Panc1 (cell line): ENCODE data around the gene MLLT10. TPM values are rescaled to one million over a fixed set of nuclear protein-coding genes. Genes with fewer than 3 reads are reported as not detected.

Experiments
- ATAC-seq: fragments of 200-7000 bp; cut with Tn5 transposase; 2 replicates; pipeline ENCODE4 v1.9.1; 2020; ENCODE audit warnings: mild to moderate bottlenecking, moderate library complexity
- BruUV-seq: library from RNA; stranded (reverse); fragments of 400-500 nt; replicated peaks from 2 replicates; lab custom pipeline; 2021; lab: Mats Ljungman, UMichigan
- CTCF ChIA-PET: fragments of 300-600 bp; sonication (Branson Sonifier 250); formaldehyde crosslinking; loops from one replicate; lab custom pipeline; 2022; ENCODE audit warnings: antibody characterized with exemption; lab: Charles Lee
- POLR2A ChIA-PET: fragments of 300-600 bp; sonication (Branson Sonifier 250); formaldehyde crosslinking; loops from one replicate; lab custom pipeline; 2022; ENCODE audit warnings: antibody characterized with exemption; lab: Charles Lee
- DNase-seq: peaks from one replicate; pipeline ENCODE4 v3.0.0-alpha.2; 2010; ENCODE audit warnings: low read depth, low spot score
- H3K27ac ChIP-seq: 2 replicates; pipeline ENCODE4 v1.5.1; 2011; ENCODE audit warnings: mild to moderate bottlenecking, low read length, inconsistent platforms
- H3K27me3 ChIP-seq: fragments of 200-500 bp; sonication (Bioruptor generic); 2 replicates; pipeline ENCODE4 v1.6.0; 2014; ENCODE audit warnings: low read length, inconsistent platforms; ENCODE audit not compliant: control insufficient read depth, insufficient read depth
- H3K36me3 ChIP-seq: fragments of 200-500 bp; sonication (Bioruptor generic); 2 replicates; pipeline ENCODE4 v1.5.1; 2014; ENCODE audit warnings: inconsistent platforms, mild to moderate bottlenecking, low read length, moderate library complexity; ENCODE audit not compliant: control insufficient read depth, insufficient read depth
- H3K4me1 ChIP-seq: 2 replicates; pipeline ENCODE4 v1.5.1; 2011; ENCODE audit warnings: inconsistent platforms, mild to moderate bottlenecking, low read length, moderate library complexity; ENCODE audit not compliant: control insufficient read depth, insufficient read depth
- H3K4me3 ChIP-seq, 2 experiments: 2 replicates each; pipeline ENCODE4 v1.5.1; 2011 to 2012; ENCODE audit warnings: low read depth in 2 of 2, low read length in 2 of 2, mild to moderate bottlenecking in 2 of 2, inconsistent platforms in 1 of 2, moderate library complexity in 1 of 2
- H3K9me3 ChIP-seq: fragments of 200-500 bp; sonication (Bioruptor generic); 2 replicates; pipeline ENCODE4 v1.5.1; 2014; ENCODE audit warnings: low read depth, mild to moderate bottlenecking, inconsistent platforms, low read length, moderate library complexity; ENCODE audit not compliant: control insufficient read depth, insufficient read depth
- POLR2AphosphoS5 ChIP-seq: IDR thresholded peaks from 2 replicates; pipeline ENCODE4 v1.6.1; 2012; ENCODE audit warnings: mild to moderate bottlenecking, low read depth, low read length, moderate library complexity
- REST ChIP-seq, 2 experiments: IDR thresholded peaks; 2 replicates each; pipeline ENCODE4 v1.6.1; 2011 to 2012; ENCODE audit warnings: low read depth in 2 of 2, control low read depth in 1 of 2, low read length in 1 of 2, mild to moderate bottlenecking in 1 of 2, moderate library complexity in 1 of 2; ENCODE audit not compliant: insufficient read depth in 1 of 2
- SIN3A ChIP-seq: IDR thresholded peaks from 2 replicates; pipeline ENCODE4 v1.6.1; 2012; ENCODE audit warnings: low read depth, mild to moderate bottlenecking, low read length, moderate library complexity, borderline replicate concordance; ENCODE audit not compliant: insufficient read depth
- TCF7L2 ChIP-seq: IDR thresholded peaks from 2 replicates; pipeline ENCODE4 v1.6.1; 2011; ENCODE audit warnings: mild to moderate bottlenecking, low read depth, low read length, inconsistent platforms
- in situ Hi-C: cut with HindIII; loops from 2 replicates; pipeline ENCODE4 v1.10.0; 2016; ENCODE audit warnings: low sequenced_read_pairs, low pct_unique_long_range_greater_than_20kb
- intact Hi-C: fragments of 100-400 bp; cut with micrococcal nuclease; formaldehyde crosslinking; loops from one replicate; pipeline ENCODE4 v1.10.0; 2022; ENCODE audit not compliant: unreplicated experiment
- total RNA-seq: library from RNA; stranded (reverse); gene quantifications from one replicate; pipeline ENCODE4 v1.2.1, GENCODE V29; 2021; ENCODE audit not compliant: unreplicated experiment
- TF ChIP-seq, protein P1 (sequence below): fragments of 450-650 bp; IDR thresholded peaks from 2 replicates; pipeline ENCODE4 v1.5.1; 2017; ENCODE audit warnings: mild to moderate bottlenecking

The MLLT10 gene
- total RNA-seq, 1 experiment from 2014 or later = 33.4 TPM

GRCh38 chr10:21602313-21602712 is 68.3 kb downstream of the MLLT10 start:
- no peak for DNase-seq
- no peak overlapping the region for H3K27ac ChIP-seq

GRCh38 chr10:21603721-21604120 is 69.7 kb downstream of the MLLT10 start:
- no peak for TF ChIP-seq SIN3A
- TF ChIP-seq, protein P1, sequence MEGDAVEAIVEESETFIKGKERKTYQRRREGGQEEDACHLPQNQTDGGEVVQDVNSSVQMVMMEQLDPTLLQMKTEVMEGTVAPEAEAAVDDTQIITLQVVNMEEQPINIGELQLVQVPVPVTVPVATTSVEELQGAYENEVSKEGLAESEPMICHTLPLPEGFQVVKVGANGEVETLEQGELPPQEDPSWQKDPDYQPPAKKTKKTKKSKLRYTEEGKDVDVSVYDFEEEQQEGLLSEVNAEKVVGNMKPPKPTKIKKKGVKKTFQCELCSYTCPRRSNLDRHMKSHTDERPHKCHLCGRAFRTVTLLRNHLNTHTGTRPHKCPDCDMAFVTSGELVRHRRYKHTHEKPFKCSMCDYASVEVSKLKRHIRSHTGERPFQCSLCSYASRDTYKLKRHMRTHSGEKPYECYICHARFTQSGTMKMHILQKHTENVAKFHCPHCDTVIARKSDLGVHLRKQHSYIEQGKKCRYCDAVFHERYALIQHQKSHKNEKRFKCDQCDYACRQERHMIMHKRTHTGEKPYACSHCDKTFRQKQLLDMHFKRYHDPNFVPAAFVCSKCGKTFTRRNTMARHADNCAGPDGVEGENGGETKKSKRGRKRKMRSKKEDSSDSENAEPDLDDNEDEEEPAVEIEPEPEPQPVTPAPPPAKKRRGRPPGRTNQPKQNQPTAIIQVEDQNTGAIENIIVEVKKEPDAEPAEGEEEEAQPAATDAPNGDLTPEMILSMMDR = no peak
- TF ChIP-seq REST (IDR thresholded peaks at IDR 0.05; ENCODE audit: insufficient read depth in 1 of 2, low read depth in 2 of 2, low read length in 1 of 2) = no peak
- no peak for TF ChIP-seq TCF7L2
- in situ Hi-C loops = no loop called here
- intact Hi-C loops = no loop called here
- ChIA-PET POLR2A (interaction anchor here (0.6 kb wide), 1 partner anchor 833 kb away, joined by 3 read pairs; no protein-coding TSS in a partner anchor), CTCF (no interaction called here)
- H3K27me3 ChIP-seq = no peaks in the 10 kb centered on the region
- no peaks in the 10 kb centered on the region for H3K4me1 ChIP-seq
- ATAC-seq (no peak), DNase-seq (no peak)
- no peak overlapping the region for H3K27ac ChIP-seq
- no peak overlapping the region for H3K4me3 ChIP-seq
- H3K9me3 ChIP-seq = no peaks in the 10 kb centered on the region
- BruUV-seq = no TSS peak
- H3K36me3 ChIP-seq = no peaks in the 10 kb centered on the region

More at GRCh38 chr10:21602313-21602712, 68.3 kb downstream of the MLLT10 start:
- H3K27me3 ChIP-seq = no peaks in the 10 kb centered on the region
- H3K36me3 ChIP-seq = no peaks in the 10 kb centered on the region
- intact Hi-C loops = no loop called here
- in situ Hi-C loops = no loop called here
- CTCF ChIA-PET = no interaction called here
- no peak overlapping the region for H3K4me3 ChIP-seq
- H3K4me1 ChIP-seq = no peaks in the 10 kb centered on the region
- no TSS peak for BruUV-seq
- no peaks in the 10 kb centered on the region for H3K9me3 ChIP-seq
- POLR2A ChIA-PET = no interaction called here
- ATAC-seq = no peak
- TF ChIP-seq TCF7L2 (no peak), SIN3A (no peak), POLR2AphosphoS5 (no peak), REST (IDR thresholded peaks at IDR 0.05; ENCODE audit: insufficient read depth in 1 of 2, low read depth in 2 of 2, low read length in 1 of 2) (no peak)
- TF ChIP-seq, protein P1 = no peak
